Fibroblast of skin of right quadriceps (primary cell): ENCODE data around the gene MAPRE2.
A peak's percentile ranks its signal among the peaks of the same experiment; 100 is the strongest.
"Not testable (repeated sequence)": the region's sequence is repeated elsewhere in the genome, so short reads cannot be mapped to it uniquely, and the experiment has no call there.

Experiments used
- DNase-seq: peaks from one replicate; pipeline ENCODE4 v3.0.0-alpha.2; 2013

Gene MAPRE2

GRCh38 chr18:35095983-35096676 is 54.9 kb downstream of the MAPRE2 start:
- peak; percentile 16 for DNase-seq

- no peak for DNase-seq
Observed at GRCh38 chr18:35096677-35097011, 55.4 kb downstream of the MAPRE2 start.

DNA sequence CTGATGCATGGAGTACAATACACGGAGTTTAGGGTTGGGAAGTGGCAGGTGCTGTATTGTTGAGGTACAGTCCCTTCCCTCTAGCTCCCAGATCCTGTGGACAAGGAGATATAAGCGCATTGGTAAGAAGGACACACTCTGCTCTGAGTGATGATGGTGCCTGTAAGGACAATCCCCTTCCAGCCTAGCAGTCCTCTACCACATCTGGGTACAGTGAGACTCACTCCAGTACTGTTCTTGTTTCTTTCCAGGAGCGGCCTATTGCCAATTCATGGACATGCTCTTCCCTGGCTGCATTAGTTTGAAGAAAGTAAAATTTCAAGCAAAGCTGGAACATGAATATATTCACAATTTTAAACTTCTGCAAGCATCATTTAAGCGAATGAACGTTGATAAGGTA is 56.0 kb downstream of the MAPRE2 start:
- no peak for DNase-seq

GRCh38 chr18:35097763-35098162 is 56.5 kb downstream of the MAPRE2 start:
- DNase-seq, result no peak

DNA sequence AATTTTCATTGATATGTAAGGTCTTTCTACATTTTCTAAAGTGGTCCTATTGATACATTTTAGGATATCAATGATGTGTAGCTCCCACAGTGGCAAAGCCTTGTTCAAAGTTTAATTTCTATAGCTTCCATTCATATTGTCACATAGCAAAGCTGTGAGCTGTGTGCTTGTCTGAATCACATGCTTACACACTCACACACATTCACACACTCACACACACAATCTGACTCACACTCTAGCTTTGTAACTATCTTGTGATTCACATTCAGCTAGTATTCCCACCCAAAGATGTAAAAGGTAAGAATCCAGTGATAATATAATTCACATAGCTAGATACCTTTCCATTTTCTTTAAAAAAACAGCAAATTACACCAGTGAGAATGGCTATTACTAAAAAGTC is 58.7 kb downstream of the MAPRE2 start:
- peak; percentile 36 for DNase-seq

DNA sequence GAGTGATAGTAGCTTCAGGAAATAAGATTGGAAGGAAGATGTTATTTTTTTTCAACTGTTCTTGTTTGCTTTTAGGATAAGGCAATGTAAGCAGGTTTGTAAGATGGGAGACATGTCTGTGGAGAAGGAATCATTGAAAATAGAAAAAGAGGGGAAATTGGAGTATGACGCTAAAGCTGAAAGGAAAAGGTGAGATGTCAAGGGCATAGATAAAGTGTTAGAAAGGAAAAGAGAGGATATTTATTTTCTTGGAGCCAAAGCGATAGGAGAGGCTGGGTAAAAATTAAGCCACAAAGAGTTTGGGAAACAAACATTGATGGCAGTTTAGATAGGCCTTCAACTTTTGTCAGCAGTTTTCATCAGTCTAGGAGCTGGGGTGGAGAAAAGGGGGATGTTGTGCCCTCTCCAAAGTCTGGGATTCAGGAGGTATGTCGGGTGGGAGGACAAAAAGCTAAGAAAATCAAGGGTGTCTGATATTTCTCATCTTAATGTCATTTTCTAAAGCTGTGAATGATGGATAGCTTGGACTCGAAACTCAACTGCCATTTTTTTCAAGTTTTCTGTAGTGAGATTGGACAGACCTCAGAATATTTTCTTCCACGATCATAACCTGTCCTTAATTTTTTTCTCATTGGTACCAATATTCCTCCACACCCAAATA is 63.3 kb downstream of the MAPRE2 start:
- DNase-seq, result no peak

DNA sequence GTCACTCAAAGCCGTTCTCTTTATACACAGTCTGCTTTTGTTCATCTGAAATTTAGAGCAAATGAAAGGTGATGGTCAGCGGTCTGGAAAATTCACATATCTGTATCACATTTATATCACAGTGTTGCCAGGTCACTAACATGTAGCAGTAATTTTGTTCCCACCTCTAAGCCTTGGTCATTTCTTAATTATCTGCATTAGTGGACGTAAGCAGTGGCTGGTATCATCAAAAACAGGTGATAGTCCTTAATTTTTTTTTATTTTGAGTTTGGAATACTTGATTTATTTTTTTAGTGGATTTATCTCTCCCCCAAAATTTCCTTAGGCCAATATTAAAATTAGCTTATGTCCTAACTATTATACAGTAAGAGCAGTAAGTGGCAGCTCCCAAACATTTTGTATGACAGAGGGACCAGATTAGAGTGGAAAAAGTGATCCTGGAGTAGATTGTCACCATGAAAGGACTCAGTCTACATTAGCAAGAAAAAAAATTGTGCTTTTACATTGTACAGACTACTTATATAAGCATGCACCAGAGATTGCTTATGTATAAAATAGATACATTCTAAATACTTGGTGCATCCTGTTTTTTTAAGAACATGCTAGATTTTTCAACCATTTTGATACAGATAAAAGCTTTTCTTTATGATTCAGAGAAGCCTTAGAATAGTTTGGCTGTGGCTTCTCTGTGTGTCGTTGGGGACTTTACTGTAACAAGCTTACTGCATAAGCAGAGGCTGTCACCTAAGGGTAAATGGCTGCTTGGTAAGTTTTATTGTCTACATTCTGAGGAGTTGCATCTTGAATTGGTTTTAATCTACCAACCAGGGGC is 65.0 kb downstream of the MAPRE2 start:
- DNase-seq, result no peak

DNA sequence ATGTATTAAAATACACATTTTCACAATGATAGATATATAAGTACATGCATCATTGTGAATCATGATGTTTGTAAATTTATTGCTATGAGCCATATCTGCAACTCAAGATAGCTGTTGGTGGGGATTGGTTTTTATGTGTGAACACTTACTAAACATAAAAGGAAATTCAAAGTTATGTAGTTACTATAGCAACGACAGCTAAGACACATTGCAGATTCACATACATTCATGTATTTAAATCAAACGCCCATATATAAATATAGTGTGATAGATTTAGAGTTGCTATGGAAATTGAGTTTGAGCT is 65.6 kb downstream of the MAPRE2 start:
- DNase-seq, result no peak

DNA sequence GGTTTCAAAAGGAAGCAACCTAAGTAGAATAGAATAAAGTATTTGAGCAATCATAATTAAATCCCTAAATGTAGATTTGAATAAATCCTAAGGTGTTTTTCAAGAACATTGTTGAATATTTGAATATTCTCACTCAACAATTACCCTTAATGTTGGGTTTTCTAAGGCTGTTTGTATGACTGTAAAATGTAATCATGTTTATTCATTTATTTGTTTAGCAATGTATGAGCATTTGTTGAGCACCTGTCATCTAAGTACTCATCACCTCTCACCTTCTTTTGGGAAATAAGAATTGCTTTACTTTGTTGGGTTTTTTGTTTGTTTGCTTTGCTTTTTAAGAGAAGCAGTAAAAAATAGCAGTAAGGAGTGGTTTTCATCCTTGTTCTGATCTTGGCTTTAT is 66.0 kb downstream of the MAPRE2 start:
- no peak for DNase-seq

DNA sequence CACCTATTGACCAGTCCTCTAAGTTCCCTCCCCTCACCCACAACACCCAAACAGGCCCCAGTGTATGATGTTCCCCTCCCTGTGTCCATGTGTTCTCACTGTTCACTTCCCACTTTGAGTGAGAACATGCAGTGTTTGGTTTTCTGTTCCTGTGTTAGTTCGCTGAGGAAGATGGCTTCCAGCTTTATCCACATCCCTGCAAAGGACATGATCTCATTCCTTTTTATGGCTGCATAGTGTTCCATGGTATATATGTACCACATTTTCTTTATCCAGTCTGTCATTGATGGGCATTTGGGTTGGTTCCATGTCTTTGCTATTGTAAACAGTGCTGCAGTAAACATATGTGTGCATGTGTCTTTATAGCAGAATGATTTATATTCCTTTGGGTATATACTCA is 66.9 kb downstream of the MAPRE2 start:
- not testable (repeated sequence) for DNase-seq

DNA sequence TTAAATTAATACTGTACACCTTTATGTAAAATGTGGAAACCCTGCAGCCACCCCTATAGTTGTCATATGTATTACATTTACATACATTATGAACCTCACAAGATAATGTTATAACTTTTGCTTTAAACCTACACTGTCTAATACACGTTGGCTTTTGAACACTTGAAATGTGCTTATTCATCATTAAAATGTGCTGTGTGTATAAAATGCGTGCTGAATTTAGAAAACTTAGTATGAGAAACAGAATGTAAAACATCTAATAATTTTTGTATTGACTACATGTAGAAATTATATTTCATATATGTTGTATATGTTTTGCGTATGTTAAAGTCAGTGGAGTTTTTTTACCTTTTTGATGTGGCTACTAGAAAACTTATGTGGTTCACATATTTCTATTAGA is 68.8 kb downstream of the MAPRE2 start:
- DNase-seq, result no peak

DNA sequence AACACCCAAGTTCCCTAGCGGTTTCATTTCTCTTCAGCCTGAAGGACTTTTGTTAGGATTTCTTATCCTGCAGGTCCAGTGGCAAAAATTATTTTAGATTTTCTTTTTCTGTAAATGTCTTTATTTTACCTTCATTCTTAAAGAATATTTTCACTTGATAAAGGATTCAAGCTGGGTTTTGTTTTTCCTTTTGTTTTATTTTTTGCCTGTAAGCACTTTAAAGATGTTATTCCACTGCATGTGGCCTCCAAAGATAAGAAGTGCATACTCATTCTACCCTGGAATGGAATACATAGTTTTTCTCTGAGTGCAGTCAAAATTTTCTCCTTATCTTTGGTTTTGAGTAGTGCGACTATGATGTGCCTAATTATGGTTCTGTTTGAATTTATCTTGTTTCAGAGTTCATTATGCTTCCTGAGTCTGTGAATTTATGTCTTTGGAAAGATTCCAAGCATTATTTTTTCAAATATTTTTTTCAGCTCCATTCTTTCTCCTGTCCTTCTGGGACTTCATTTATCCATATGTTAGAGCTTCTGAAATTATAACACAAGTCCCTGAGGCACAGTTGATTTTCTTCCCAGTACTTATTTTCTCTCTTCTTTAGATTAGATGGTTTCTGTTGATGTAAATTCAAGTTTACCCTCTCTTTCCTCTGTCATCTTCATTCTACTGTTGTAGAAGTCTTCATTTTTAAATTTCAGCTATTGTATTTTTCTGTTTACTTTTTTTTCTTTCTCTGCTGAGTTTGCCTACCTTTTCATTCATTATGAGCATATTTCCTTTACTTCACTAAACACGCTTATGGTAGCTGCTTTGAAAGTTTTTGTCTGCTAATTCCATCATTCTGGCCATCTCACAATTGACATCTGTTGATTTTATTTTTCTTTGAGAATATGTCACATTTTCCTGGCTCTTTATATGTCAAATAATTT is 69.6 kb downstream of the MAPRE2 start:
- DNase-seq, result no peak

DNA sequence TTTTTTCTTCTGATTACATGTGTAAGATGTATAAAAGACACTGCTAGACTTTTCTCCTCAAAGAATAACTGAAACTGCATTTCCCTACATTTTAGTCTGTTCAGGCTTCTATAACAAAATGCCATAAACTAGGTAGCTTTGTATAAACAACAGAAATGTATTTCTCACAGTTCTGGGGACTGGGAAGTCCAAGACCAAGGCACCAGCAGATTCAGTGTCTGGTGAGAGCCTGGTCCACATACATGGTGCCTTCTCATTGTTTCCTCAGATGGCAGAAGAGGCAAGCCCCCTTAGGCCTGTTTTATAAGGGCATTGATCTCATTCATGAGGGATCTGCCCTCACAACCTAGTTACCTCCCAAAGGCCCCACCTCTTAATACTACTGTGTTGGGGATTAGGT is 71.5 kb downstream of the MAPRE2 start:
- DNase-seq, result no peak

- DNase-seq, result no peak
Observed at GRCh38 chr18:35114305-35114704, 73.1 kb downstream of the MAPRE2 start.

DNA sequence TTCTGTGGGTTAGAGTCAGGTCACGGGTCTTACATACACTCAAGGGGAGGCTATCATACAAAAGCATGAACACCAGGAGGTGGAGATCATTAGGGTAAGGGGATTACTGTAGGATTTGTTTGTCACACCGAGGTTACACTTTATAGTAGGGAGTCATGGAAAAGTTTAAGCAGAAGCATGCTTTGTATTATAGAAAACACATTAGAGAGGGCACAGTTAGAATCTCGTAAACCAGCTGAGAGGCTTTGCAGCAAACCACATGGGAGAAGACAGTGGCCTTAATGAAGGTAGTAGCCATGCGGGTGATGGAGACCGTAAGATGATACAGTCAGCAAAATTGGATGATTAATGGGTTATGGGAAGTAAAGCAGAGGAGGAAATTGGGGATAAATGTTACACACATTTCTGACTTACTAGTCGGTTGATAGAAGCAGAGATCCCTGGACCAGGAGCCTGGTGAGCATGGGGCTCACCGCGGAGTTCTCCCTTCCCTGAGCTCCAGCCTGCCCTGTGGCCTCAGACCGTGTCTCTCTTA is 75.6 kb downstream of the MAPRE2 start:
- no peak for DNase-seq

DNA sequence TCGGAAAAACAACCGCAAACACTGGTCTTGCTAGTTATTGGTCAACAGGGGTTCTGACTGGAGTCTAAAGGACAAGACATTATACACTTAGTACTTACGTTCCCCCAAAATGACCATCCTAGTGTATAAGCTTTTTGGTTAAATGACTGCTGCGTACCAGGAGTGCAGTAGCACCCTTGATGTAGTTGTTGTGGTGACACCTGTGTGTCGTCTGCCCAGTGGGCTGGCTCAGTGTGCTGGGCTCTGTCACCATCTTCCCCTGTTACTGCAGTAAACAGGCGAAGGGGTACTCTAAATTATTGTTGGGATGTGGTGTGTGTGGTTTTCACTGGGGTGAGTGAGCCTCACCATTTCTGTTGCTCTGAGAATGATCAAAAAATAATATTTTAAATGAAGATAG is 76.2 kb downstream of the MAPRE2 start:
- no peak for DNase-seq

DNA sequence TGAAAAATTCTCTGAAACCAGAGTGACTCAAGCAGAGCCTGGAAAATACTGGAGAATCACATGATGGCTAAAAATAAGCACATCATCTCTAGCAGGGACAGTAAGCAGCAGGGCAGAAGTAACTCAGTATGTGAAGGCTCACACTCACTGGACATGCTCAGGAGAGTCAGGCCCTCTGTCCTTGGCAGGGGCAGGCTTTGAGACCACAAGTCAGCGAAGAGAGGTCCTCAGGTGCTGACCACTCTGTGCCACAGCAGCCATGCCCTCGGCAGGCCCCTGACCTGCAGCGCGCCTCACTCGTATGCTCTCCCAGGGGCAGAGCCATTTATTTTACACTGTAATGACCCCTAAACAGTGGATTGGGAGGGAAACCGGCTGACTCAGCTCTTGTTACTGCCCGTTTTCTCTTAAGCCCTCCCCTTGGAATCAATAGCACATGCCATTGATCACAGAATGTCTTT is 76.8 kb downstream of the MAPRE2 start:
- DNase-seq, result peak; percentile 32

GRCh38 chr18:35118641-35119040 is 77.4 kb downstream of the MAPRE2 start:
- DNase-seq, result no peak

GRCh38 chr18:35121038-35121437 is 79.8 kb downstream of the MAPRE2 start:
- DNase-seq, result no peak

DNA sequence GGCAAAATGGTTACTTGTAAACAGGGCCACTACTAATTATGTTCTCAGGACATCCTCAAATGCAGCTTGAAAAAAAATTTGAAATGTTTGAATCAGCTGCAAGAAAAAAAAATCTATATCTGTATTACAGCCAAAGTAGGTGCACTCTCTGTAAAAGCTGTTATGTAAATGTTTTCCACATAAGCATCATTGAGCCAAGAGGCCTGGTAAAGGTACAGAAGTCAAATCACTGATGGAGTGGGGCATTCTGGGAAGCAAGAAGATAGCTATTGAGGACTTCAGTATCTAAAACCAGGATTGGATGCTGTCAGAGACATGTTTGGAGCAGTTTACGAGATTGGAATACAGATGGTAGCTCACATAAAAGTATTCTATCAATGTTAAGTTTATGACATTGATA is 80.3 kb downstream of the MAPRE2 start:
- DNase-seq, result no peak

- no peak for DNase-seq
Observed at GRCh38 chr18:35122586-35123224, 81.5 kb downstream of the MAPRE2 start.

DNA sequence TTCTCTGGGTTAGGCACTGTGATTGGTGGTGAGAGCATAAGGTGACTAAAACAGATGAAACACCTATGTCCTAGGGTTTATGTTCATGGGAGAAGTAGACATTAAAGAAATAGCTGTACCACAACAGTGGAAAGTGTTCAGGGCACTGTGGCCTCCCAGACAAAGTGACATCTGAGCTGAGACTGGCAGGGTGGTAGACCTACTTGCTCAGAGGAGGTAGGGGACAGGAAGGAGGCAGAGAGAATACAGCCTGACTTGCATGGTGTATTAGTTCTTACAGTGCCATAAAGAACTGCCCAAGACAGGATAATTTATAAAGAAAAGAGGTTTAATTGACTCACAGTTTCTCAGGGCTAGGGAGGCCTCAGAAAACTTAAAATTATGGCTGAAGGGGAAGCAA is 82.6 kb downstream of the MAPRE2 start:
- DNase-seq, result no peak
